GM12873 (cell line): Measurements from ENCODE around the gene DEGS2.

Source experiments
- TF ChIP-seq, protein P1 (sequence below): IDR thresholded peaks from 2 replicates; pipeline ENCODE4 v1.5.1; 2012; ENCODE audit warnings: low read depth, mild to moderate bottlenecking, moderate library complexity, low read length, control low read depth; ENCODE audit not compliant: insufficient read depth; ENCODE audit errors: missing control alignments

Gene DEGS2

GRCh38 chr14:100153560-100153959 lies 5.9 kb downstream of the DEGS2 start:
- TF ChIP-seq, protein P1, sequence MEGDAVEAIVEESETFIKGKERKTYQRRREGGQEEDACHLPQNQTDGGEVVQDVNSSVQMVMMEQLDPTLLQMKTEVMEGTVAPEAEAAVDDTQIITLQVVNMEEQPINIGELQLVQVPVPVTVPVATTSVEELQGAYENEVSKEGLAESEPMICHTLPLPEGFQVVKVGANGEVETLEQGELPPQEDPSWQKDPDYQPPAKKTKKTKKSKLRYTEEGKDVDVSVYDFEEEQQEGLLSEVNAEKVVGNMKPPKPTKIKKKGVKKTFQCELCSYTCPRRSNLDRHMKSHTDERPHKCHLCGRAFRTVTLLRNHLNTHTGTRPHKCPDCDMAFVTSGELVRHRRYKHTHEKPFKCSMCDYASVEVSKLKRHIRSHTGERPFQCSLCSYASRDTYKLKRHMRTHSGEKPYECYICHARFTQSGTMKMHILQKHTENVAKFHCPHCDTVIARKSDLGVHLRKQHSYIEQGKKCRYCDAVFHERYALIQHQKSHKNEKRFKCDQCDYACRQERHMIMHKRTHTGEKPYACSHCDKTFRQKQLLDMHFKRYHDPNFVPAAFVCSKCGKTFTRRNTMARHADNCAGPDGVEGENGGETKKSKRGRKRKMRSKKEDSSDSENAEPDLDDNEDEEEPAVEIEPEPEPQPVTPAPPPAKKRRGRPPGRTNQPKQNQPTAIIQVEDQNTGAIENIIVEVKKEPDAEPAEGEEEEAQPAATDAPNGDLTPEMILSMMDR, result no peak

DNA sequence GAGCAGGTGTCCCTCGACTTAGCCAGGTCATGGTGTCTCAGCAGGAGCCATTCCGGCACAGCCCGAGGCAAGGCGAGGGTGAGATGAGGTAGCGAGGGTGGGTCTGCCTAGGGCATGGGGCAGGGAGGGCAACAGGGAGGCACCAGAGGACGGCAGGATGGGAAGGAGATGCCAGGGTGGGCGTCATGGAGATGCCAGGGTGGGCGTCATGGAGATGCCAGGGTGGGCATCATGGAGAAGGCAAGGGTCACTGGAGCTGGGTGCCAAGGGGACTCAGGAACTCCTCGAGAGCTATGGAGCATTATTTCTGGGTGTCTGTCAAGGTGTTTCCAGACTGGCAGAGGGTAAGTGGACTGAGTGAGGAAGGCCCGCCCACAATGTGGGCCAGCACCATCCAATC lies 7.4 kb downstream of the DEGS2 start:
- TF ChIP-seq, protein P1, result no peak

GRCh38 chr14:100150932-100151587 lies 8.4 kb downstream of the DEGS2 start:
- TF ChIP-seq, protein P1, result no peak

DNA sequence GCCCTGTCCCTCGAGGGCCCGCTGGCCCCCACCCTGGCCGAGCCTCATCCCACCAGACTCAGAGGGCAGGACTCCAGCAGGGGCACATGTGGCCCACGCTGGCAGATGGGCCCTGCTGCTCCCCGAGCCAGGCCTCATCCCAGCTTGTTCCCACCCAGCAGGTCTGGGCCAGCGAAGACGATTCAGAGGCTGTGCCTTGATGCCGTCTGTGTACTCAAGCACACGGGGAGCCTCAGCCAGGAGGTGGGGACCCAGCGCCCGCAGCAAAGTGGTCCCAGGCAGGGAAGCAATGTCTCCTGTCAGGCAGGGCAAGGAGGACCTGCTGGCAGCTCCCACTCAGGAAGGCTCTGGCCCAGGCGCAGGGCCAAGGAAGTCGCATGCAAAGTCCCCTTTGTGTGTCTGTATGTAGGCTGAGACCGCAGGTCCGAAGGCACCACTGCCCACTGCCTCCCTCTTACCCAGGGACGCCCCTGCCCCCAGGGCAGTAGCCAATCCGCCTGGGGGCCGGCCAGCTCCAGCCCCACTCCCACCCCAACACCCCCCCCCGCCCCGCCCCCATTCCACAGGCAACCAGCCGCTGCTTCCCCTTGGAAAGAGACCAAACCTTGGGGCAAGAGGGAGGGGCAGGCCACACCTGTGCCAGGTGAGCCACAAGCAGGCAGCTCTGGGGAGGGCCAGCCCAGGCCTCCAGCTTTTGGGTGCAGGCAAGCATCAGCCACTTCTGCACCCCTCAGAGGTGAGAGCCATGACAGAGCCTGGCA lies 9.4 kb downstream of the DEGS2 start:
- TF ChIP-seq, protein P1, result no peak

DNA sequence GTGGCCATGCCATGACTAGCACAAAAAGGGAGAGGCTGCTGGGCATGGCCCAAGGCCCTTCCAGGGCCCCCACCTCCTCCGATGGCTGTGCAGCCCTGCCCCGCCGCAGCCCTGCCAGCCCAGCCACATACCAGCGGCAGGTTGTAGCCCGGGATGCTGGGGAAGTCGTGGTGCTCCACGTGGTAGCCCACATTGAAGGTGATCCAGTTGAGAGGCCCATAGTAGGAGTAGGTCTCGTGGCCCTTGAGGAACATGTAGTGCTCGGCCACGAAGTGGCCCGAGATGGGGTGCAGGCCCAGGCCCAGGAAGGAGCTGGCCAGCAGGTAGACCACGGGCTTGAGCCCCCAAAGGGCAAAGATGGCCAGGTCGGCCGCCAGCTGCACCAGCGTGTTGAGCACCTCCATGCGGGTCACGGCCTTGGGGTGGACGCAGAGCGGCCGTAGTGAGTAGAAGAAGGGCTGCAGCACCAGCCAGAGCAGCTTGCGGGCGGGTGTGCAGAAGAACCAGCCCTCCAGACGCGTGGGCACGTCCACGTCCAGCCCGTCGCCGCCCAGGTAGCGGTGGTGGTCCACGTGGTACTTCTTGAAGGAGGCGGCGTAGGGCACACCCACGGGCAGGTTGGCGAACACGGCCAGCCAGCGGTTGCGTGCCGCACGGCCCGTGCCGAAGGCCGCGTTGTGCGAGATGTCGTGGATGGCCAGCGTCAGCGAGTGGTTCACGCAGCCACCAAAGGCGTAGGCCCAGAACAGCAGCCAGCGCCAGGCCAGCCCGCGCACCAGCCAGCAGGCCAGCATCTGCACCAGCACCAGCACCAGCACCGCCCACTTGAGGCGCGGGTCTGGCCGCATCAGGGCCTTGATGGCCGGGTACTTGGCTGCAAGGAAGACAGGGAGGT lies 10.4 kb downstream of the DEGS2 start:
- TF ChIP-seq, protein P1, result no peak

DNA sequence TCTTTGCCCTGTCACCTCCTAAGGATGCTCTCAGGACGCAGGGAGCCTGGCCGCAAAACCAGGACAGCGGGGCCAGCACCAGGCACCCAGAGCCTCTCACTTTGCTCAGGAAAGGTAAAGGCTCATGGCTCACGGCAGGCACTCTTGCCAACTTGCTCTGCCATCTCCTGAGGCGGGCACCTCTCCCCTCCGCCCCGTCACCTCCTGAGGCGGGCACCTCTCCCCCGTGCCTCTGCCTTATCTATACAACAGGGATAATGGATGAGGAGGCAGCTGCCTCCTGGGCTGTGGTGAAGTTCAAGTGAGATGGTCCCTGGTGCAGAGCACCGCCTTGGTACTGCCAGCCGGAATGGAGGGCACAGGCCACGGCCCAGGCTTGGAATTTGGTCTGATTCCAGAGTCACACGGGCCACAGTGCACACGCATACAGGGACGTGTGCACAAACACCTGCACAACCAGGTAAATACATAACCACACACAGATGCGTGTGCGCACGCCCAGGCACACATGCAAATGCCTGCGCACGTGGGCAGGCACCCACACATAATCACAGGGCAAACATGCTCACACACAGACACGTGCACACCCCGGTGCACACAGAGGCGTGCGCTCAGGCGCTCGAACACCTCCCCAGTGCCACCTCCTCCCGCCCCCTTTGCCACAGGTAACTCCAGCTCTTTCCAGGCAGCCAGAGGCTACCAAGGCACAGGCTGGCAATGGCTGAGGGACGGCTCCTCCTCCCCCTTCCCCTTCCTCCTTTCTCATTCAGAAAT lies 11.6 kb downstream of the DEGS2 start:
- TF ChIP-seq, protein P1, result no peak
